DMS153 treated with DMSO at 0.1 percent for 48 hours (cell line): ENCODE results near the gene DLG3.
A peak's percentile ranks its signal among the peaks of the same experiment; 100 is the strongest.

ENCODE experiments used
- DNase-seq: peaks from one replicate; lab custom pipeline; 2025; ENCODE audit not compliant: unreplicated experiment; lab: John Stamatoyannopoulos, UW

DLG3 gene

GRCh38 chrX:70437011-70437410 is 7.6 kb upstream of the DLG3 start:
- DNase-seq = no peak

- no peak for DNase-seq
Observed at GRCh38 chrX:70437921-70438665, 6.5 kb upstream of the DLG3 start.

GRCh38 chrX:70439016-70439415 is 5.6 kb upstream of the DLG3 start:
- no peak for DNase-seq

- no peak for DNase-seq
Observed at GRCh38 chrX:70442224-70442623, 2.4 kb upstream of the DLG3 start.

GRCh38 chrX:70444946-70445656 is 466 bp downstream of the DLG3 start:
- DNase-seq = no peak

GRCh38 chrX:70445951-70446350 is 1.3 kb downstream of the DLG3 start:
- no peak for DNase-seq

GRCh38 chrX:70446380-70447350 is 2.0 kb downstream of the DLG3 start:
- DNase-seq = no peak

GRCh38 chrX:70449457-70449966 is 4.9 kb downstream of the DLG3 start:
- no peak for DNase-seq

- DNase-seq = peak; percentile 26
Observed at GRCh38 chrX:70452143-70452733, 7.6 kb downstream of the DLG3 start.

- no peak for DNase-seq
Observed at GRCh38 chrX:70453024-70453618, 8.5 kb downstream of the DLG3 start.

- peak; percentile 74 for DNase-seq
Observed at GRCh38 chrX:70454441-70455365, 10.1 kb downstream of the DLG3 start.

- no peak for DNase-seq
Observed at GRCh38 chrX:70455366-70456202, 10.9 kb downstream of the DLG3 start.

- no peak for DNase-seq
Observed at GRCh38 chrX:70456256-70456655, 11.6 kb downstream of the DLG3 start.

- no peak for DNase-seq
Observed at GRCh38 chrX:70461026-70461425, 16.4 kb downstream of the DLG3 start.

- DNase-seq = no peak
Observed at GRCh38 chrX:70464051-70464450, 19.4 kb downstream of the DLG3 start.

GRCh38 chrX:70466968-70467367 is 22.3 kb downstream of the DLG3 start:
- no peak for DNase-seq

- no peak for DNase-seq
Observed at GRCh38 chrX:70468709-70469108, 24.1 kb downstream of the DLG3 start.

GRCh38 chrX:70470850-70471289 is 26.2 kb downstream of the DLG3 start:
- no peak for DNase-seq
